GM12872 (cell line): Measurements from ENCODE around the gene PHKA1.

Source experiments
- CTCF ChIP-seq: IDR thresholded peaks from 3 replicates; pipeline ENCODE4 v1.5.1; 2011; ENCODE audit warnings: low read depth, mild to moderate bottlenecking, low read length, moderate library complexity; ENCODE audit not compliant: insufficient read depth

PHKA1 gene

DNA sequence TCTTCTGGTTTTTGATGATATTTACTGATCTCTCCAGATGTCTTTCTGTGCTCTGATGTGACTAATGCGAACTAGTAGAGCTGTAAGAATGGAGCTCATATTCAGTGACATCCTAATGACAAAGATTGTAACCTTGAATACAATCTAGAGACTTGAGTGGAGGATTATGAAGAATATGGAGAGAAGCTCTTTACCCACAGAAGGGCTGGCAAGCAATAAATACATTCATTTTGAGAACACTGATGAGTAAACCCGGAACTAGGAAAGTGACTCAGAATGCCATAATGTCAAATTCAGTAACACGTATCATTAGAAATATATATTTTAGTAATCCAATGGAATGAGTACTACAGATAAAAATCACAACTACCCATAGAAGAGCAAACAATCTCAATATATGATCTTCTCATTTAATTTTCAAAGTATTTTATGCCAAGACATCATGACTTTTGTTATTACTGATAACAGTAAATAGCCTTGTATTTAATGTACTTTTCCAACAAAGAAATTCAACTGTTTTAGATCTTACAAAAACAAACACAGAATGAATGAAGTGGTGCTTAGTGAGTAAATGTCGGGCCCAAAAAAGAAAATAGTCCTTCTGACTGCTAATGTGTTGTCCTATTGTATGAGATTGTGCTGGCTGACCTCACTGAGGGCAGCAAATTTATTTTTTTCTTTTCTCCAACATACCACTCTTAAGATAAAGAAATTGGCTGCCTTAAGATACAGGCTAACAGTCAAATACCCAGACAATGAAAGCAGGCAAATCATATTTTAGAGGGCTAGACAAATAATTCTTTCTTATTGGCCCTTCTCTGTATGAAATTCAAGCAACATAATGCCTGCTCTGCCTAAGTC is 92.3 kb downstream of the PHKA1 start:
- TF ChIP-seq CTCF = no peak

GRCh38 chrX:72621163-72621562 is 92.9 kb downstream of the PHKA1 start:
- no peak for TF ChIP-seq CTCF

GRCh38 chrX:72620550-72621145 is 93.5 kb downstream of the PHKA1 start:
- TF ChIP-seq CTCF = no peak

GRCh38 chrX:72609313-72609712 is 104.8 kb downstream of the PHKA1 start:
- no peak for TF ChIP-seq CTCF

GRCh38 chrX:72604705-72605104 is 109.4 kb downstream of the PHKA1 start:
- no peak for TF ChIP-seq CTCF

DNA sequence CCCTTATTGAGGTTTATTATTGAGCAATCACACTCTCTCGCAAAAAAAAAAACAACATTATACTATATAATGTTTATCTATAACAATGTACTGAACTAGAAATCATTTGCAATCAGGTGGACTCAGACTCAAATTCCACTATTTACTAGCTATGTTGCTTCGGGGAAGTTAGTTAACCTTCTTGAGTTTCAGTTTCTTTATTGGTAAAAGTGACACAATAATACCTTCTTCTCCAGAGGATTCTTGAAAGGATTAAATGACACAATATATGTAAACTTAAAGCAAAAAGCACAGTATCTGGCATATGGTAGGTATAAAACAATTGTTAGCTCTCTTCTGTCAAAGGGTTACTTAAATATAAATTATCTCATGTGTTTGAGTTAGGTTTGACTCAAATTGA is 110.0 kb downstream of the PHKA1 start:
- no peak for TF ChIP-seq CTCF

DNA sequence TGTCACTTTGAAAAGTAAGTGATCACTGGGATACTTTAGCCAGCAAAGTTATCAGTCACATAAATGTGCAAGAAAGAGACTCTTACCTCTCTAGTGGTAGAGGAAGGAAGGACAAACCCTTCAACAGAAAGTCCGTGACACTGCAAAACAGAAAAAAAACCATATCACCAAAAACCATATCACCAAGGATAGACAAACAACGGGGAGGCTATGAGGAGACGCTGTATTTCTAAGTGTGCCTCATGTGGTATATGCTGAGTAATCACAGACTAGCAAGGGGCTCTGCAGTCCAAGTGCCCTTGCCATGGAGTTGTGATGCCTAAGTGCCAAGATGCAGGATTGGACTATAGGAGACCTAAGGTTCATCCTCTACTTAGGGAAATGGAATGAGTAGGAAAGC is 129.9 kb downstream of the PHKA1 start:
- TF ChIP-seq CTCF = no peak
